KMS-11 (cell line): ENCODE results near the gene HACD2.

Experiments used
- H2AFZ ChIP-seq: fragments of 200-600 bp; sonication (generic); 2 replicates; pipeline ENCODE4 v1.6.1; 2016; ENCODE audit warnings: antibody characterized with exemption, mixed run types, low read depth
- H3K27ac ChIP-seq: fragments of 200-600 bp; sonication (generic); 2 replicates; pipeline ENCODE4 v1.6.1; 2016; ENCODE audit warnings: mild to moderate bottlenecking, mixed run types
- H3K27me3 ChIP-seq: fragments of 200-600 bp; sonication (generic); 2 replicates; pipeline ENCODE4 v1.6.1; 2017; ENCODE audit warnings: mild to moderate bottlenecking, low read depth, mixed run types, moderate library complexity; ENCODE audit not compliant: insufficient read depth
- H3K36me3 ChIP-seq: fragments of 200-600 bp; sonication (generic); 2 replicates; pipeline ENCODE4 v1.6.1; 2017; ENCODE audit warnings: mild to moderate bottlenecking, mixed run types; ENCODE audit not compliant: insufficient read depth
- H3K4me1 ChIP-seq: fragments of 200-600 bp; sonication (generic); 2 replicates; pipeline ENCODE4 v1.6.1; 2016; ENCODE audit warnings: mild to moderate bottlenecking, low read depth, mixed run types; ENCODE audit not compliant: poor library complexity, severe bottlenecking
- H3K4me2 ChIP-seq: fragments of 200-600 bp; sonication (generic); 2 replicates; pipeline ENCODE4 v1.7.0; 2016; ENCODE audit warnings: mild to moderate bottlenecking, mixed run types
- H3K4me3 ChIP-seq: fragments of 200-600 bp; sonication (generic); IDR thresholded peaks from 2 replicates; pipeline ENCODE4 v1.6.1; 2017; ENCODE audit warnings: low read depth, low read length, mixed read lengths; ENCODE audit not compliant: insufficient read depth
- H3K79me2 ChIP-seq: fragments of 200-600 bp; sonication (generic); 2 replicates; pipeline ENCODE4 v1.6.1; 2016; ENCODE audit warnings: low read depth, mixed run types; ENCODE audit not compliant: insufficient read depth
- H3K9ac ChIP-seq: fragments of 200-600 bp; sonication (generic); 2 replicates; pipeline ENCODE4 v1.6.1; 2016; ENCODE audit warnings: mild to moderate bottlenecking, mixed run types
- H4K20me1 ChIP-seq: fragments of 200-600 bp; sonication (generic); 2 replicates; pipeline ENCODE4 v1.6.1; 2016; ENCODE audit warnings: mild to moderate bottlenecking, mixed run types; ENCODE audit not compliant: insufficient read depth
- TF ChIP-seq, protein P1 (sequence below): fragments of 200-600 bp; sonication (generic); conservative IDR thresholded peaks from 2 replicates; pipeline ENCODE4 v1.6.1; 2017; ENCODE audit warnings: low read depth, mild to moderate bottlenecking, antibody characterized with exemption, low read length, moderate library complexity, mixed read lengths

HACD2 gene

DNA sequence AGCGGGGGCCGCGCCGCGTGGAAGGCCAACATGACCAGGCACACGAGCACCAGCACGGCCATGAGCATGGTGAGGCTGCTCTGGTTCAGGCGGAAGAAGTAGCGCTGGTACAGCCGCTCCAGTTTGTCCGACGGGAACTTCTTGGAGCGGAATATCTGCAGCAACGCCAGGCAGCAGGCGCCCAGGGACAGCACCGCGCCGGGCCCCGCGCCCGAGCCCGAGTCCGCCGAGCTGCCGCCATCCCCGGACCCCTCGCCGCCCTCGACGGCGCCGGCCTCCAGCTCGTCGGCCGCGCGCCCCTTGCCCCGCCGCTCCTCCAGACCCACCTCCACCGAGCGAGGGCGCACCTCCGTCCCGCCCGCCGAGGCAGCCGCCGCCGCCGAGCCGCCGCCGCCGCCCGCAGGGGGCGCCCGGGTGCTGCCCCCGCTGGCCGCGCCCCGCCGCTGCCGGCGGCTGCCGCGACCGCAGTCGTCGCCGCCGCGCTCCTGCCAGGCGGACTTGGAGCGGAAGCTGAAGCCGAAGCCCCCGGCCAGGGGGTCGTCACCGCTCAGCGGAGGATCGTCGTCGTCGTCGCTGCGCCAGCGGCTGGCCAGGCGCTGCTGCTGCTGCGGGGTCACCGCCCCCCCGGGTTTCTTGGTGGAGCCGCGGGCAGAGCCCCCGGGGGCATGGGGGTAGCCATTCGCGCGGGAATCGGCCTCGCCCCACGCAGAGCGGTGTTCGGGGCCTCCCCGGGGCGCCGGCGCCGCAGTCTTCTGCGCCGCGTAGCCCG lies 136.9 kb downstream of the HACD2 start:
- Histone ChIP-seq H4K20me1 (no peaks in the 10 kb centered on the region), H3K36me3 (no peaks in the 10 kb centered on the region), H3K4me3 (no peak overlapping the region), H3K27me3 (no peaks in the 10 kb centered on the region), H3K27ac (no peak overlapping the region), H3K4me1 (no peaks in the 10 kb centered on the region), H3K4me2 (no peak overlapping the region), H3K79me2 (no peaks in the 10 kb centered on the region), H3K9ac (no peak overlapping the region), H2AFZ (no peak overlapping the region)
- TF ChIP-seq, protein P1, sequence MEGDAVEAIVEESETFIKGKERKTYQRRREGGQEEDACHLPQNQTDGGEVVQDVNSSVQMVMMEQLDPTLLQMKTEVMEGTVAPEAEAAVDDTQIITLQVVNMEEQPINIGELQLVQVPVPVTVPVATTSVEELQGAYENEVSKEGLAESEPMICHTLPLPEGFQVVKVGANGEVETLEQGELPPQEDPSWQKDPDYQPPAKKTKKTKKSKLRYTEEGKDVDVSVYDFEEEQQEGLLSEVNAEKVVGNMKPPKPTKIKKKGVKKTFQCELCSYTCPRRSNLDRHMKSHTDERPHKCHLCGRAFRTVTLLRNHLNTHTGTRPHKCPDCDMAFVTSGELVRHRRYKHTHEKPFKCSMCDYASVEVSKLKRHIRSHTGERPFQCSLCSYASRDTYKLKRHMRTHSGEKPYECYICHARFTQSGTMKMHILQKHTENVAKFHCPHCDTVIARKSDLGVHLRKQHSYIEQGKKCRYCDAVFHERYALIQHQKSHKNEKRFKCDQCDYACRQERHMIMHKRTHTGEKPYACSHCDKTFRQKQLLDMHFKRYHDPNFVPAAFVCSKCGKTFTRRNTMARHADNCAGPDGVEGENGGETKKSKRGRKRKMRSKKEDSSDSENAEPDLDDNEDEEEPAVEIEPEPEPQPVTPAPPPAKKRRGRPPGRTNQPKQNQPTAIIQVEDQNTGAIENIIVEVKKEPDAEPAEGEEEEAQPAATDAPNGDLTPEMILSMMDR, result no peak

DNA sequence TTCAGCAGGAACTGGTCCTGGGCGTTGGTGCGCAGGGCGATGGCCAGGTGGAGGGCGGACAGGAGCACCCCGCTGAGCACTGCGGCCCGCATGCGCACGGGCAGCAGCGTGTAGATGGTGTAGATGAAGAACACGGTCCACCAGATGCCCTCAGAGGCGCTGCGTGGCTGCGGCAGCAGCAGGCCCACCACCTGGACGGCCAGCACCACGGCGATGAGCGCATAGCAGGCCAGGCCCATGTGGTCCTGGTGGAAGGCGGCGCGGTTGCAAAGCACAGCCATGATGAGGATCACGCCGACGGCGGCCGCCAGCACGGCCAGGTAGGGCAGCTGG lies 137.5 kb downstream of the HACD2 start:
- Histone ChIP-seq H3K36me3 (no peaks in the 10 kb centered on the region), H3K4me2 (no peak overlapping the region), H3K4me1 (no peaks in the 10 kb centered on the region), H3K27me3 (no peaks in the 10 kb centered on the region), H3K79me2 (no peaks in the 10 kb centered on the region), H2AFZ (no peak overlapping the region), H3K4me3 (no peak overlapping the region), H3K27ac (no peak overlapping the region), H3K9ac (no peak overlapping the region), H4K20me1 (no peaks in the 10 kb centered on the region)
- TF ChIP-seq, protein P1, result no peak

DNA sequence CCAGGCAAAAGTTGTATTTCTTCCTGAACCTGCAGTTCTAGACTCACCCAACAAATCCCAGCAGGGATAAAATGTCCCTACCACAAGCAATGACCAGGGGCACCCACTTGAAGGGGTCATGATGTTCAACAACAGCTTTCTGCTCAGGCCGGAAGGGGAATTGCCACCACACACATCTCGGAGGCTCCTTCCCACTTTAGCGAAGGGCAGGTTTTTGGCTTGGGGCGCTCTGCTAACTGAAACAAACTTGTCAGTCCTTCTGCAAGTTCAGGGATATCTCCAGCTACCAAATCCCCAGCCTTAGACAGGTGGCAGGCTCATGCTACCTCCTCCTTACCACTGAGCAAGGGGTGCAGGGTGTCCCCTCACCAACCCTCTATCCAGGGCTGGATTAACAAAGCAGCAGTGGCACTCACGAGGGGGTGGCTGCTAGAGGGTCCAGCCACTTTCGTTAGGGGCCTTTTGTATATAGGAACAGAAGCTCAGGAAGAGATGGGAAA lies 138.2 kb downstream of the HACD2 start:
- TF ChIP-seq, protein P1, result no peak
- Histone ChIP-seq H3K27me3 (no peaks in the 10 kb centered on the region), H3K27ac (no peak overlapping the region), H3K4me2 (no peak overlapping the region), H3K79me2 (no peaks in the 10 kb centered on the region), H3K9ac (no peak overlapping the region), H3K4me1 (no peaks in the 10 kb centered on the region), H4K20me1 (no peaks in the 10 kb centered on the region), H3K36me3 (no peaks in the 10 kb centered on the region), H2AFZ (no peak overlapping the region), H3K4me3 (no peak overlapping the region)

DNA sequence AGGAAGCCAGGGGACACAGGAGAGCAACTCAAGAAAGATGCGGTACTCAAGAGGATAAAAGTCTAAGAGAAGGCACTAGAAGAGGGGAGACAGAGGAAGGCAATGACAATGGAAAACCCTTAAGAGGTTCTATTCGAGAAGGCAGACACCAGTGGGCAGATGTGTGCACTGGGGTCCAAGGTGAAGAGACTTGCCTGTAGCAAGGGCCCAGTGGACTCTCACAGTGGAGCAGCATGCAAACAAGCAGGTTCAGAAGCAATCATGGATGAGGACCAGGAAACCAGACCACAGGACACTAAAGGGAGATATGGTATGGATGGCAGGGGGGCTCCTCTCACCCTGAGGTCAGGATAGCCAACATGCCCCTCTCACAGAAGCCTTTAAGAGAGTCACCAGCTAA lies 138.6 kb downstream of the HACD2 start:
- Histone ChIP-seq H3K27me3 (no peaks in the 10 kb centered on the region), H4K20me1 (no peaks in the 10 kb centered on the region), H3K27ac (no peak overlapping the region), H3K4me2 (no peak overlapping the region), H3K4me1 (no peaks in the 10 kb centered on the region), H3K36me3 (no peaks in the 10 kb centered on the region), H3K79me2 (no peaks in the 10 kb centered on the region), H3K9ac (no peak overlapping the region), H3K4me3 (no peak overlapping the region), H2AFZ (no peak overlapping the region)
- TF ChIP-seq, protein P1, result no peak
